ENCODE data around the gene HYAL3. TPM values are rescaled to one million over a fixed set of nuclear protein-coding genes. Genes with fewer than 3 reads are reported as not detected.
A peak's percentile ranks its signal among the peaks of the same experiment; 100 is the strongest.

Gene HYAL3
- total and polyA plus RNA-seq, 9 donors: 1.3 to 3.0 (median 2.2) TPM

DNA sequence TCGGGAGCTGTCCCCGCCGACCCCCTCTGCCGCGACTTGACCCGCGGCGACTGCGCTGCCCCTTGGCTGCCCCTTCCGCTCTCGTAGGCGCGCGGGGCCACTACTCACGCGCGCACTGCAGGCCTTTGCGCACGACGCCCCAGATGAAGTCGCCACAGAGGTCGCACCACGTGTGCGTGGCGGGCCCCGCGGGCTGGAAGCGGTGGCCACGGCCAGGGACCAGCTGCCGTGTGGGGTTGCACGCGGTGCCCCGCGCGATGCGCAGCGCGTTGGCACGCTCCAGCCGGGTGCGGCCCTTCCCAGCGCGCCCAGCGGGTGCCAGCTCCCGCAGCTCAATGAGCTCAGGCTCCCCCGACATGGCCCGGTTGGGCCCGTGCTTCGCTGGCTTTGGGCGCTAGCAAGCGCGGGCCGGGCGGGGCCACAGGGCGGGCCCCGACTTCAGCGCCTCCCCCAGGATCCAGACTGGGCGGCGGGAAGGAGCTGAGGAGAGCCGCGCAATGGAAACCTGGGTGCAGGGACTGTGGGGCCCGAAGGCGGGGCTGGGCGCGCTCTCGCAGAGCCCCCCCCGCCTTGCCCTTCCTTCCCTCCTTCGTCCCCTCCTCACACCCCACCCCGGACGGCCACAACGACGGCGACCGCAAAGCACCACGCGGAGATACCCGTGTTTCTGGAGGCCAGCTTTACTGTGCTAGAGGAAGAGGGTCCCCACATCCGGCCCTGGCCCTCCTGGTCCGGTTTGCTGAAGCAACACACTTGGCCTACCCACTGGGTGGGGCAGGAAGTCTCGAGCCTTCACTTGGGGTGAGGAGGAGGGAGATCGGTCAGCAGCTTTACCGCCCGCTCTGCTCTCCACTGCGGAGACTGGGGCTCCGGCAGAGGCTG, 41.5 kb upstream of the HYAL3 start, which contains the start of gene RASSF1:
Gene RASSF1 (minus strand): TSS at position 389 of the 882 bp plus-strand sequence. CDS start 31 bp downstream, at position 358.
- H3K4me1 ChIP-seq (ENCODE audit: control insufficient read depth, insufficient read depth, low read length): peaks cover 66% of the 10 kb centered on the region
- peak within 1 kb of the TSS; percentile 58 for H3K4me3 ChIP-seq (ENCODE audit: low read length)
- H3K27ac ChIP-seq (ENCODE audit: low read length): peak within 1 kb of the TSS; percentile 88
- DNase-seq: peak; percentile 96
- peaks cover 3% of the 10 kb centered on the region for H3K27me3 ChIP-seq (ENCODE audit: control insufficient read depth, insufficient read depth, low read length)
- WGBS (ENCODE audit: insufficient coverage): 2% methylated on average over 64 of the region's 85 CpGs
- peaks cover 4% of the 10 kb centered on the region for H3K36me3 ChIP-seq (ENCODE audit: control insufficient read depth, insufficient read depth, low read length)
- no peaks in the 10 kb centered on the region for H3K9me3 ChIP-seq (replicated peaks; ENCODE audit: control insufficient read depth, low read depth, low read length)

DNA sequence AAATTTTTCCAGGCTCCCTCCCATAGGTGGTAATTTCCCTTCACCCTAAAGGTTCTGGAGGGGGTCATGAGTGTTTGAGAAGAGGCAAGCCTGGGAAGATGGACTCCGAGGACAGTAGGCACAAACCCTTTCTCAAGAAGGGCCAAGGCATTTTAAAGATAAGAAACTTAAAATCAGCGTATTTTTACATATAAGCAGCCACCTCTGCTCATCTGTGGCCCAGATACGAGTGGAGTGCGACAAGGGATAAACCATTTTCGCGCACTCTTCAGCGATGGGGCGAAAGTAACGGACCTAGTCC, 40.9 kb upstream of the HYAL3 start:
- Histone ChIP-seq H3K36me3 (ENCODE audit: control insufficient read depth, insufficient read depth, low read length) (peaks cover 4% of the 10 kb centered on the region), H3K4me3 (ENCODE audit: low read length) (peak overlapping the region; percentile 58), H3K27me3 (ENCODE audit: control insufficient read depth, insufficient read depth, low read length) (no peaks in the 10 kb centered on the region), H3K4me1 (ENCODE audit: control insufficient read depth, insufficient read depth, low read length) (peaks cover 66% of the 10 kb centered on the region), H3K9me3 (replicated peaks; ENCODE audit: control insufficient read depth, low read depth, low read length) (no peaks in the 10 kb centered on the region), H3K27ac (ENCODE audit: low read length) (peak overlapping the region; percentile 88)
- WGBS (ENCODE audit: insufficient coverage): 19% methylated on average over 8 of the region's 9 CpGs
- DNase-seq: no peak

DNA sequence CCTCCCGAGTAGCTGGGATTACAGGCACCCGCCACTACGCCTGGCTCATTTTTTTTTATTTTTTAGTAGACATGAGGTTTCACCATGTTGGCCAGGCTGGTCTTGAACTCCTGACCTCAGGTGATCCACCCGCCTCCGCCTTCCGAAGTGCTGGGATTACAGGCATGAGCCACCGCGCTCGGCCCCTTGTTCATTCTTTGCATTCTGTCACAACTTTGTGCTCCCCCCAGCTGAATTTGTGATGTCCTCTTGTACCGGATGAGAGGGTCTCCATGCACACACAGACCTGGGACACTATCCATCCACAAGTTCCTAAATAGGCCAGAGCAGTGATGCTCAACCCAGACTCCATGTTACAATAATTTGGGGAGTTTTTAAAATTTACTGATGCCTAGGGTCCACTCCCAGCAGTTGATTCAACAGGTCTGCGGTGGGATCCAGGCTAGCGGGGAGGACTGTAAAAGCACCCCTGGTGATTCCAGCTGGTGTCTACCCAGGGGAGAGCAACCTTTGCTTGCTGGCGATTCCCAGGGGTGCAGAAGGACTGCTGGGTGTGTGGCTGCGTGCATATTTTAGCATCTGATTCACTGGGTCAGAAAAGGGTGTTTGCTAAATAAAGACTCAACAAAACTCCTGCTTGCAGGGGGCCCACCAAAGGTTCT, 40.4 kb upstream of the HYAL3 start:
- H3K4me3 ChIP-seq (ENCODE audit: low read length): peak overlapping the region; percentile 58
- no peaks in the 10 kb centered on the region for H3K27me3 ChIP-seq (ENCODE audit: control insufficient read depth, insufficient read depth, low read length)
- H3K27ac ChIP-seq (ENCODE audit: low read length): peak overlapping the region; percentile 88
- no peak for DNase-seq
- H3K4me1 ChIP-seq (ENCODE audit: control insufficient read depth, insufficient read depth, low read length): peaks cover 66% of the 10 kb centered on the region
- peaks cover 5% of the 10 kb centered on the region for H3K36me3 ChIP-seq (ENCODE audit: control insufficient read depth, insufficient read depth, low read length)
- H3K9me3 ChIP-seq (replicated peaks; ENCODE audit: control insufficient read depth, low read depth, low read length): no peaks in the 10 kb centered on the region
- WGBS (ENCODE audit: insufficient coverage): 72% methylated on average over 8 of the region's 14 CpGs

DNA sequence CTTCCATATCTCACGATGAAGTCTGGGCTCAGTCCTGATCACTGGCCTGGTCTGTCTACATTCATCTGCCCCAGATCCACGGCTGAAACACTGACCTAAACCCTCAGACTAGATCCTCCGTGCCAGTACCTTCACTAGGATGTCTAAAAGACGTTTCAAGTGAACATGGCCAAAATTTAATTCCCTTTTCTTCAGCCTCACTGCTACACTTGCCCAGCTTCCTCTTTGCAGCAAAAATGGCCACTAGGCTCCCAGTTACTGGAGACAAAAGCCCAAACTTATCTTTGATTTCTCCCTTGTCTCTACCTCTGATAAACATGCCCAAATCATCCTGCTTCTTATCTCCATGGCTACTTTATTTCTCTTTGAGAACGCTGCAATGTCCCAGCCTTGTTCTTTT, 39.8 kb upstream of the HYAL3 start:
- H3K36me3 ChIP-seq (ENCODE audit: control insufficient read depth, insufficient read depth, low read length): peaks cover 12% of the 10 kb centered on the region
- WGBS (ENCODE audit: insufficient coverage): 60% methylated on average over 4 of the region's 5 CpGs
- H3K27ac ChIP-seq (ENCODE audit: low read length): peak overlapping the region; percentile 98
- no peak for DNase-seq
- H3K4me1 ChIP-seq (ENCODE audit: control insufficient read depth, insufficient read depth, low read length): peaks cover 73% of the 10 kb centered on the region
- H3K27me3 ChIP-seq (ENCODE audit: control insufficient read depth, insufficient read depth, low read length): no peaks in the 10 kb centered on the region
- H3K9me3 ChIP-seq (replicated peaks; ENCODE audit: control insufficient read depth, low read depth, low read length): no peaks in the 10 kb centered on the region
- H3K4me3 ChIP-seq (ENCODE audit: low read length): peak overlapping the region; percentile 10

DNA sequence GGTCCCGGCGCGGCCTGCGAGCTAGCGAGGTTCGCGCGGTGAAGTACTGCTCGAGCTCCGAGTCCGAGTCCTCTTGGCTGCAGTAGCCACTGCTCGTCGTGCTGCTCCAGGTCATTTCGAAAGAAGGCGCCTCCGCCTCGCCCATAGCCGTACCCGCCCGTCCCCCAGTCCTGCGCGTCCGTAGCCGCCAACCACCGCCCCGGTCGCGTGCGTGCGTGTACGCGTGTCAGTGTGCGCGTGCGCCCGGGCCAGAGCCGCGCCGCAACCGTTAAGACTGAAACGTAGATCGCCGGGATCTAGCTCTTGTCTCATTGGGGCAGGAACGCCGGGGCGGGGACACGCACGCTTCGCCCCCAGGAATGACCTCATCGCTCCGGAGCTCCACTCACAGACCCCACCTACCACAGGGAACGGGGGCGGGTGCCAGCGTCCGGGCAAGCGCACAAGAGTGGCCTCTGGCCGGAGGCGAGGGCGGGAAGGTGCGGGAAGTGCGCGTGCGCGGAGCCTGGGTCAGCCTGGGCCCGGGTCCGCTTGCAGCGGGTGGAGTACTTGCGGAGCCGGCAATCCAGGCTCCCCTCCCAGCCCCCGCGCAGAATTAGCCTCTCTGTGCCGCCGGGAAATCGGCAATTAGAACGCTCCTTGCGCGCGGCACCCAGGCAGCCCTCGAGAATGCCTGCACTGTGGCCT, 38.1 kb upstream of the HYAL3 start:
- peak overlapping the region; percentile 98 for H3K27ac ChIP-seq (ENCODE audit: low read length)
- DNase-seq: peak; percentile 100
- peaks cover 81% of the 10 kb centered on the region for H3K4me1 ChIP-seq (ENCODE audit: control insufficient read depth, insufficient read depth, low read length)
- H3K36me3 ChIP-seq (ENCODE audit: control insufficient read depth, insufficient read depth, low read length): peaks cover 17% of the 10 kb centered on the region
- WGBS (ENCODE audit: insufficient coverage): under 1% methylated on average over 75 of the region's 79 CpGs
- peak overlapping the region; percentile 80 for H3K4me3 ChIP-seq (ENCODE audit: low read length)
- H3K27me3 ChIP-seq (ENCODE audit: control insufficient read depth, insufficient read depth, low read length): no peaks in the 10 kb centered on the region
- no peaks in the 10 kb centered on the region for H3K9me3 ChIP-seq (replicated peaks; ENCODE audit: control insufficient read depth, low read depth, low read length)

DNA sequence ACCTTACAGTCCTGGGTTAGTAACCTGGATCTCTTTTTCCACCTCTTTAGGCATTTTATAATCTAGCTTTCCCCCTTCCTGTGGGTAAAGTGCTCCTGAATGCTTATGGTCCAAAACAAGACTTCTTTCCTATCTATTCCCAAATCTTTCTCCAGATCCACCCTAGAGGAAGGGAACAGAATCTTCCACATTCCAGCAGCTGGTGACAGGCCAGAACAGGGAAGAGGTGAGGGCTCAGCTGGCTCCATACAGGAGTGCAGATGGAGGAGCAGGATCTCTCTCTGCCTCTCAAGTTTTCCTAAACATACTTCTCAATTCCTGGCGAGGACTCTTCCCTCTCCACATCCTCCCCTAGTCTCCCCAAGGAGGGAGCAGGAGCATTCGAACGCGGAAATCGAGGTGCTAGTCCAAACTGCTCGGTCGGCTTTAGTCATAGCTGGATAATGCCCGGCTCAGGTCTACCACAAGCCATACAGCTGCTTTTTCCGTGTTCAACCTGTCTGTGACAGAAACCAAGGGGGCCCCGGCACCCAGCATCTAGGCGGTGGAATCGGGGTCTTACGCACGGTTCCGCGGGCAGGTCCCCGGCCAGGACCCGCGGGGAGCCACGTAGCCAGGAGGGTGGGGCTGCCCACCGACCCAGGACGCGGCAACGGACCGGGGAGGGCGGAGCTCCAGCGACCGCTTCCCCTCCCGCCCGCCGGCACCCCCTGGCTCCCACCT, 37.4 kb upstream of the HYAL3 start:
- peak overlapping the region; percentile 80 for H3K4me3 ChIP-seq (ENCODE audit: low read length)
- H3K9me3 ChIP-seq (replicated peaks; ENCODE audit: control insufficient read depth, low read depth, low read length): no peaks in the 10 kb centered on the region
- peaks cover 25% of the 10 kb centered on the region for H3K36me3 ChIP-seq (ENCODE audit: control insufficient read depth, insufficient read depth, low read length)
- WGBS (ENCODE audit: insufficient coverage): under 1% methylated on average over 29 of the region's 31 CpGs
- H3K27me3 ChIP-seq (ENCODE audit: control insufficient read depth, insufficient read depth, low read length): no peaks in the 10 kb centered on the region
- H3K27ac ChIP-seq (ENCODE audit: low read length): peak overlapping the region; percentile 98
- peak; percentile 74 for DNase-seq
- peaks cover 76% of the 10 kb centered on the region for H3K4me1 ChIP-seq (ENCODE audit: control insufficient read depth, insufficient read depth, low read length)

DNA sequence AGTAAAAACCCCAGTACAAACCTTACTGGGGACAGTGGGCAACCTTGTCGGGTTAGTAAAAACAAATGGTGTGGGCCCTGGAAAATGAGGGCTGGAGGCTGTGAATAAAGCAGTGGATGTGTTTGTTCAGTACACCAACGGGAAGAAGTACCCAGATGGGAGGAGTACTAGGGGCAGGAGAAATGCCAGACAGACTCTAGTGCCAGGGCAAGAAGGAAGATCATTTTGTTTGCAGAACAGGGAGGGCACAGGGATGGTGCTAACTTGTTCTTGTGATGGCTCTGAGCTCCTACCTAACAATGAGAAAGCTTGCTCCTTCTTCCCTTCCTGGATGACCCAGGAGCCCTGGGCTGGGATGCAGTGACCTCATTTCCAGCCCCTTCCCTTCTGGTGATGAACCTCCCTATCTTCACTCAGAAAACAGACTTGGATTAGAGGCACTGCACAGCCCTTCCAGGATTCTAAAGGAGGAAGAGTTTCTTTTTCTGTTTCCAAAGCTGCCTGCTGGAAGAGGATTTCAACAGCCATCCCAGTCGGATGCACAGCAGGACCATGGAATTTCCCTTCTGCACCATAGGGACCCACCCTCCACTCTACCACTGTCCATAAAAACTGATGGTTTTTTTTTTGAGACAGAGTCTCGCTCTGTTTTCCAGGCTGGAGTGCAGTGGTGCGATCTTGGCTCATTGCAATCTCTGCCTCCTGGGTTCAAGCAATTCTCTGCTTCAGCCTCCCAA, 35.3 kb upstream of the HYAL3 start:
- H3K9me3 ChIP-seq (replicated peaks; ENCODE audit: control insufficient read depth, low read depth, low read length): no peaks in the 10 kb centered on the region
- no peak for DNase-seq
- H3K36me3 ChIP-seq (ENCODE audit: control insufficient read depth, insufficient read depth, low read length): peaks cover 46% of the 10 kb centered on the region
- peak overlapping the region; percentile 89 for H3K27ac ChIP-seq (ENCODE audit: low read length)
- H3K4me3 ChIP-seq (ENCODE audit: low read length): no peak overlapping the region
- H3K4me1 ChIP-seq (ENCODE audit: control insufficient read depth, insufficient read depth, low read length): peaks cover 56% of the 10 kb centered on the region
- H3K27me3 ChIP-seq (ENCODE audit: control insufficient read depth, insufficient read depth, low read length): no peaks in the 10 kb centered on the region
- 50% methylated on average over 4 of the region's 5 CpGs for WGBS (ENCODE audit: insufficient coverage)

DNA sequence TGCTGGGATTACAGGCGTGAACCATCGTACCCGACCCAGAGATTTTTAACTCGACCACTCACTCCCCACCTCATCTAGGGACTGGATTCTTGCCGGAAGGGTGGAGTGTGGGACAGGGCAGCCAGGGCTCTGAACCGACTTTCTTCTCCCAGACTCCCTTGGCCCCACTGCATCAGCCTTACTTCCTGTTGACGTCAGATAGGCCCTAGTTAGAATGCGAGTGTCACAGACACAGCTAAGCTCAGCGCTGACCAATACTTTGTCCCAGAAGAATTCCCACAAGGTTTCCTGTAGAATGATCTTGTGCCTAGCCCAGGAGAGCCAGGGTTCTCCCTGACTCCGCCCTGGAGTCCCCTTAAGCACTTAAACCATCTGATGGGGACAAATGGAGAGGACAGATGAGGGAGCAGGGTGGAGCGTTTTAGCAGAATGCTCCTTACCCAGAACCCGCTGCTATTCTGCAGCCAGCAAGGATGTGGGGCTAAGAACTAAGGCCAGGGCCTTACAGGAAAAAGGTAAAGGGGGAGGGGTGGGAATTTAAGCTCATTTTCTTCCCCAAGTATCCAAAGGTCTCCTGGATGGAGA, 34.6 kb upstream of the HYAL3 start:
- H3K9me3 ChIP-seq (replicated peaks; ENCODE audit: control insufficient read depth, low read depth, low read length): no peaks in the 10 kb centered on the region
- H3K27me3 ChIP-seq (ENCODE audit: control insufficient read depth, insufficient read depth, low read length): no peaks in the 10 kb centered on the region
- H3K36me3 ChIP-seq (ENCODE audit: control insufficient read depth, insufficient read depth, low read length): peaks cover 49% of the 10 kb centered on the region
- peak; percentile 86 for DNase-seq
- peaks cover 49% of the 10 kb centered on the region for H3K4me1 ChIP-seq (ENCODE audit: control insufficient read depth, insufficient read depth, low read length)
- WGBS (ENCODE audit: insufficient coverage): 64% methylated on average over 3 of the region's 12 CpGs
- peak overlapping the region; percentile 89 for H3K27ac ChIP-seq (ENCODE audit: low read length)
- H3K4me3 ChIP-seq (ENCODE audit: low read length): no peak overlapping the region

DNA sequence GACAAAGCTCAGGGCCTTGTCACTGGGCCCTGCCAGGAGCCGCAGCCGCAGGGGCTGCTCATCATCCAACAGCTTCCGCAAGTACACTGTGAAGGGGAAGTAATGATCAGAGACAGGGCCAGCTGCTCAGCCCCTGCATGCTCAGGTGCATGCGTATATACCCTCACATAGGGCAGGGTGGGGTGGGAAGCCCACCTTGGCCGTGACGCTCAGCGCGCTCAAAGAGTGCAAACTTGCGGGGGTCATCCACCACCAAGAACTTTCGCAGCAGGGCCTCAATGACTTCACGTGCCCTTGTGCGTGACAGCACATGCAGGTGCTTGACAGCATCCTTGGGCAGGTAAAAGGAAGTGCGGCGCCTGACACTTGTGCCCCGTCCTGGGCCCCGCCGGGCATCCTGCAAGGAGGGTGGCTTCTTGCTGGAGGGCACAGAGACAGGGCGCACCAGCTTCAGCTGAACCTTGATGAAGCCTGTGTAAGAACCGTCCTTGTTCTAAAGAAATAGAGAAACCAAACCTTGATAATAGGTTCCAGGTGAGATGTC, 32.2 kb upstream of the HYAL3 start:
- H3K4me3 ChIP-seq (ENCODE audit: low read length): no peak overlapping the region
- H3K27ac ChIP-seq (ENCODE audit: low read length): no peak overlapping the region
- peaks cover 48% of the 10 kb centered on the region for H3K4me1 ChIP-seq (ENCODE audit: control insufficient read depth, insufficient read depth, low read length)
- H3K27me3 ChIP-seq (ENCODE audit: control insufficient read depth, insufficient read depth, low read length): no peaks in the 10 kb centered on the region
- 95% methylated on average over 14 of the region's 19 CpGs for WGBS (ENCODE audit: insufficient coverage)
- no peaks in the 10 kb centered on the region for H3K9me3 ChIP-seq (replicated peaks; ENCODE audit: control insufficient read depth, low read depth, low read length)
- no peak for DNase-seq
- peaks cover 49% of the 10 kb centered on the region for H3K36me3 ChIP-seq (ENCODE audit: control insufficient read depth, insufficient read depth, low read length)

Measured in muscle of leg (tissue), 11 donors.